Skeletal muscle satellite cell (primary cell): Measurements from ENCODE around the gene MFSD11. TPM values are rescaled to one million over a fixed set of nuclear protein-coding genes. Genes with fewer than 3 reads are reported as not detected.
"Not testable (repeated sequence)": the region's sequence is repeated elsewhere in the genome, so short reads cannot be mapped to it uniquely, and the experiment has no call there.

ENCODE experiments used
- H3K27me3 ChIP-seq: 2 replicates; pipeline ENCODE4 v1.7.0; 2013; ENCODE audit warnings: low read length; ENCODE audit not compliant: control insufficient read depth, insufficient read depth
- H3K36me3 ChIP-seq: 2 replicates; pipeline ENCODE4 v1.7.0; 2013; ENCODE audit warnings: mild to moderate bottlenecking, control low read depth, low read length; ENCODE audit not compliant: insufficient read depth
- H3K4me1 ChIP-seq: 2 replicates; pipeline ENCODE4 v1.7.0; 2013; ENCODE audit warnings: low read length; ENCODE audit not compliant: control insufficient read depth, insufficient read depth
- H3K4me2 ChIP-seq: 2 replicates; pipeline ENCODE4 v1.7.0; 2013; ENCODE audit warnings: mild to moderate bottlenecking, low read length
- H3K4me3 ChIP-seq: 2 replicates; pipeline ENCODE4 v1.7.0; 2013; ENCODE audit warnings: low read length
- H3K9ac ChIP-seq: 2 replicates; pipeline ENCODE4 v1.7.0; 2013; ENCODE audit warnings: mild to moderate bottlenecking, low read depth, low read length, moderate library complexity
- H3K9me3 ChIP-seq: replicated peaks from 2 replicates; pipeline ENCODE4 v1.7.0; 2013; ENCODE audit warnings: mild to moderate bottlenecking, control low read depth, low read length
- small RNA-seq: library from RNA; depleted of rRNA; stranded (forward); fragments of <200 nt; gene quantifications from one replicate; pipeline ENCODE3, GENCODE V24; 2012

MFSD11 gene

GRCh38 chr17:76815907-76816589 lies 78.1 kb downstream of the MFSD11 start:
- not testable (repeated sequence) for H3K4me3 ChIP-seq, H3K9ac ChIP-seq, H3K4me1 ChIP-seq, H3K36me3 ChIP-seq, H3K9me3 ChIP-seq, H3K4me2 ChIP-seq
- H3K27me3 ChIP-seq: peaks cover 31% of the 10 kb centered on the region

DNA sequence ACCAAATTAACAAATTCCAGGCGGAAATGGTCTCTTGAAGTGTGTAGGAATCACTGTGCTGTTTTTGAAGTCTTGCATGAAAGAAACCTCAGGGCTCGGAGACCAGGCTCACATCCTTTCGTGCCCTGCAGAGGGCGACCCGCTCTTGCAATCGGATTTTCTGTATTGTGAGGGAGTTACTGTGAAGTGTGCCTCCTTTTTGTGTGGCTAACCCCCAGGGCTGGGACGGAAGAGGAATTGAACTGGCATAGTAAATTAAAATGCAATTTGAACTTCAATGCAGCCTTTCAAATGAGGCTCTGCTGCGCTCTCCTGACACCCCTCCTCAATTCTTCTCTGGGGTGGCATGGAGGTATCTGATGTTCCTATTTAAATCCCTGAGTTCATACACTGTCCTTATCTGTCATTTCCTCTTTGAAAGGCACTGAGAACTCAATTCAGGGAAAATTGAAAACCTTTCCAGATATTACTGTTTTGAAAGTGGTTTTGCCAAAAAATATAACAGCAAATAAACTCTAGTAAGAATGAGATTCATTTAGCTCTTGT lies 78.7 kb downstream of the MFSD11 start:
- H3K27me3 ChIP-seq: peaks cover 31% of the 10 kb centered on the region
- H3K4me2 ChIP-seq: no peak overlapping the region
- no peaks in the 10 kb centered on the region for H3K4me1 ChIP-seq
- H3K9me3 ChIP-seq: no peaks in the 10 kb centered on the region
- H3K9ac ChIP-seq: no peak overlapping the region
- H3K36me3 ChIP-seq: no peaks in the 10 kb centered on the region
- H3K4me3 ChIP-seq: no peak overlapping the region

DNA sequence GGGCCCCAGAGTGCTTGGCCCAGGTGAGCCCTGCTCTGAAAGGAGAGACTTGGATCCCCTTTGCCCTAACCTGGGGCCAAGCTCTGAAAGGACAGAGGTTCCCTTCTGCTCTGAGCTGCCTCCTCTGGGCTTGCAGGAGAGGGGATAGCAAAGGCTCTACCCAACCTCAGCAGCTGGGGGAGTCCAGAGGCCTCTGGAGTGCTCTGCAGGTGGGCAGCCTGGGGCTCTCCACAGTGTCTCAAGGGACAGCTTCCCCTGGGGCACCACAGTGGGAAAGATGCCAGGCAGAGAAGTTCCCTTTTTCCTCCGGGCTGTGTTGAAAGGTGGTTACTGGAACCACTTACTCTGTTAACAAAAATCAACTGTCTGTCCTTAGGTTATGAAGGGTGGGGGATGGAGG lies 82.1 kb downstream of the MFSD11 start:
- no peaks in the 10 kb centered on the region for H3K9me3 ChIP-seq
- H3K4me2 ChIP-seq: no peak overlapping the region
- no peaks in the 10 kb centered on the region for H3K36me3 ChIP-seq
- no peaks in the 10 kb centered on the region for H3K4me1 ChIP-seq
- H3K27me3 ChIP-seq: peaks cover 27% of the 10 kb centered on the region
- no peak overlapping the region for H3K9ac ChIP-seq
- no peak overlapping the region for H3K4me3 ChIP-seq

- Histone ChIP-seq H3K9me3 (no peaks in the 10 kb centered on the region), H3K4me3 (no peak overlapping the region), H3K4me2 (no peak overlapping the region), H3K36me3 (no peaks in the 10 kb centered on the region), H3K4me1 (no peaks in the 10 kb centered on the region), H3K27me3 (peaks cover 24% of the 10 kb centered on the region), H3K9ac (no peak overlapping the region)
Observed at GRCh38 chr17:76820561-76820960, 82.6 kb downstream of the MFSD11 start.

GRCh38 chr17:76822184-76822778 lies 84.4 kb downstream of the MFSD11 start:
- no peaks in the 10 kb centered on the region for H3K4me1 ChIP-seq
- H3K9ac ChIP-seq: no peak overlapping the region
- H3K4me3 ChIP-seq: no peak overlapping the region
- no peaks in the 10 kb centered on the region for H3K9me3 ChIP-seq
- no peaks in the 10 kb centered on the region for H3K36me3 ChIP-seq
- peaks cover 27% of the 10 kb centered on the region for H3K27me3 ChIP-seq
- no peak overlapping the region for H3K4me2 ChIP-seq

DNA sequence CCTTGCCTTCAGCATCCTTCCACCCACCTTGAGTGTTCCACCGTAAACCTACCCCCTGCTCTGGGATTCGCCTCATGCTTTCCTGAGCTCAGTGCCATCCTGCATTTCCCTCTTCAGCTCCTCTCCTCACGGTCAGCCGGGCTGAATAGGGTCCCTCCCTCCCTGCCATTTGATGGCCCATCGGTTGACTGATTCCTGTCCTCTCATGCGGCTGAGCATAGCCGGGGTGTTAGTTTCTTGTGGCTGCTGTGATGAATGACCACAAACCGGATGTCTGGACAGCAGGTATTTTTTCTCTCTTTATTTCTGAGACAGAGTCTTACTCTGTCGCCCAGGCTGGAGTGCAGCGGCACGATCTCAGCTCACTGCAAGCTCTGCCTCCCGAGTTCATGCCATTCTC lies 86.2 kb downstream of the MFSD11 start:
- peaks cover 15% of the 10 kb centered on the region for H3K27me3 ChIP-seq
- H3K4me1 ChIP-seq: no peaks in the 10 kb centered on the region
- H3K4me2 ChIP-seq: no peak overlapping the region
- no peak overlapping the region for H3K4me3 ChIP-seq
- H3K9me3 ChIP-seq: no peaks in the 10 kb centered on the region
- no peaks in the 10 kb centered on the region for H3K36me3 ChIP-seq
- H3K9ac ChIP-seq: no peak overlapping the region

GRCh38 chr17:76826330-76827068 lies 88.6 kb downstream of the MFSD11 start:
- no peak overlapping the region for H3K4me3 ChIP-seq
- no peaks in the 10 kb centered on the region for H3K4me1 ChIP-seq
- peaks cover 6% of the 10 kb centered on the region for H3K27me3 ChIP-seq

DNA sequence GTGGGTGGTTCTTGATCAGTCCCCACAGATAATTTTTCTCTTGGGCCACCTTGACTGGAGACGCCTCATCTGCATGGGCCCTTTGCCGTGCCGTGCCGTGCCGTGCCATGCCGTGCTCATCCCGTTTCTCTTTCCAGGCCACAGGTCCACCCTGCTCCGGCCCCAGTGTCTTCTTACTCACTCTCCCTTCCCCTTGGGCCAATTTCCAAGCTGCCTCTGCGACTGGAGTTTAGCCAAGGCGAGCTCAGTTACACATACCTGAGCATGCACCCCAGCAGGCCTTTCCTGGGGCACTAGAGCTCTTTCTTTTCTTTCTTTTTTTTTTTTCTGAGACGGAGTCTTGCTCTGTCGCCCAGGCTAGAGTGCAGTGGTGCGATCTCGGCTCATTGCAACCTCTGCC lies 89.8 kb downstream of the MFSD11 start:
- H3K27me3 ChIP-seq: peaks cover 6% of the 10 kb centered on the region
- no peaks in the 10 kb centered on the region for H3K36me3 ChIP-seq
- H3K9me3 ChIP-seq: no peaks in the 10 kb centered on the region
- no peaks in the 10 kb centered on the region for H3K4me1 ChIP-seq
- H3K9ac ChIP-seq: no peak overlapping the region
- no peak overlapping the region for H3K4me3 ChIP-seq
- H3K4me2 ChIP-seq: no peak overlapping the region

More at GRCh38 chr17:76826330-76827068, 88.6 kb downstream of the MFSD11 start:
- H3K9me3 ChIP-seq: no peaks in the 10 kb centered on the region
- H3K9ac ChIP-seq: no peak overlapping the region
- H3K4me2 ChIP-seq: no peak overlapping the region
- no peaks in the 10 kb centered on the region for H3K36me3 ChIP-seq

Small RNA genes lying within 50 kb of the gene (small RNA-seq; reads per million reads assigned to genes)
- gene AC005837.3: not detected
- not detected for gene RF02271
- not detected for gene RNU6-97P
- not detected for gene RNY4P36
